Esophagus squamous epithelium (tissue), 4 donors: ENCODE data around the gene CPPED1.

Experiments used
- CTCF ChIP-seq, 6 experiments: fragments of 450-650 bp in 4 of 6; fragments of 200-600 bp in 2 of 6; sonication (generic) in 2 of 6; IDR thresholded peaks; one replicate each; pipeline ENCODE4 v1.5.1; 2016 to 2019; ENCODE audit warnings: antibody characterized with exemption in 6 of 6, mild to moderate bottlenecking in 4 of 6, moderate library complexity in 4 of 6
- POLR2A ChIP-seq, 4 donors: fragments of 450-650 bp; IDR thresholded peaks; one replicate each; pipeline ENCODE4 v1.6.1; 2017; ENCODE audit warnings: antibody characterized with exemption in 4 of 4, mild to moderate bottlenecking in 4 of 4, moderate library complexity in 3 of 4

- TF ChIP-seq CTCF (IDR thresholded peaks at IDR 0.05) (no peak), POLR2A (IDR thresholded peaks at IDR 0.05) (no peak)
Measured at GRCh38 chr16:12781777-12782176, 21.9 kb downstream of the CPPED1 start.
